Suppressor macrophage treated with lipopolysaccharide for 1 hour (primary cell): Measurements from ENCODE around the gene SF3B6.
"Not testable (repeated sequence)": the region's sequence is repeated elsewhere in the genome, so short reads cannot be mapped to it uniquely, and the experiment has no call there.

Source experiments
- DNase-seq, 3 donors: peaks; one replicate each; pipeline ENCODE4 v3.0.0-alpha.2; 2020 to 2022

Gene SF3B6

DNA sequence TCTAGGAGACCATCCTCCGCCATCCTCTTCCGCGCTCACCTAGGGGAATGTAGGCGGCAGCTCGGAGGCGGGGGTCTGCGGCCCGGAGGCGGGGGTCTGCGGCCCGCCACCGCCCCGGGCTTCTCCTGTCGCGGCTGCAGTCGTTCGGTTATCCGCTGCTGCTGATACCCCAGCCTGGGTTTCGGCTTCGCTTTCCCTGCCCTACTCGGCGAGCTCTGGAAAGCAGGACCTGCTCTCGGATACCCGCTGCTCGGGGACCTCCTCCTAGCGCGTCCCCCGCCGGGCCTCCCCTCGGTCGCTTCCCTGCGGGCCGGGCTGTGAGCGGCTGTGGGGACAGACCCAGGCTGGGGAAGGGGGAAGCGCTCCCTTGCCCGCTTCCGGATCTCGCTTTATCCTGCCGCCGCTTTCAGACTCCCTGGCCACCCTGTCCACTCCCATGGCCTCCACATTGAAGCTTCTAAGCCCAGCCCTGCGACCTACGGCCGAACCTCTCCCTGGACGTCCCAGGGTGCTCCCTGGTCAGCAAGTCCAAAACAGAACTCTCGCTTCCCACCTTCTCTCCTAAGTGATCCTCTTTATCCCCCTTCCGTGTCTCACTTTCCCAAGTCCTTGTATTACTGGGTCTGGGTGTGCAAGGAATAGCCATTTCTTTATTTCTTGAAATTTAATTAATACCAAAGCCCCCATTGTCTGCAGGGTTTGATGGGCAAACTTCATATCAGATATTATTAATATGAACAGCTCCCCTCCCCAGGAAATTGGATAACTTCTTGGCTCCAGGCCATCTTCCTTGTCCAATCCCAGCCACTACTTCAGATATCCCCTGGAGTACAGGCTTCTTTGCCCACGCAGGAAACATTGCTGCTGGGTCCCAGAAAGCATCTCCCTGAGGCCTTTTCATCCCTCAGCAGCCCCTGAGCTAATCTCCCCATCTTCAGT, 25.8 kb downstream of the SF3B6 start:
- DNase-seq: peak; percentile 33 to 63 (median 41)

DNA sequence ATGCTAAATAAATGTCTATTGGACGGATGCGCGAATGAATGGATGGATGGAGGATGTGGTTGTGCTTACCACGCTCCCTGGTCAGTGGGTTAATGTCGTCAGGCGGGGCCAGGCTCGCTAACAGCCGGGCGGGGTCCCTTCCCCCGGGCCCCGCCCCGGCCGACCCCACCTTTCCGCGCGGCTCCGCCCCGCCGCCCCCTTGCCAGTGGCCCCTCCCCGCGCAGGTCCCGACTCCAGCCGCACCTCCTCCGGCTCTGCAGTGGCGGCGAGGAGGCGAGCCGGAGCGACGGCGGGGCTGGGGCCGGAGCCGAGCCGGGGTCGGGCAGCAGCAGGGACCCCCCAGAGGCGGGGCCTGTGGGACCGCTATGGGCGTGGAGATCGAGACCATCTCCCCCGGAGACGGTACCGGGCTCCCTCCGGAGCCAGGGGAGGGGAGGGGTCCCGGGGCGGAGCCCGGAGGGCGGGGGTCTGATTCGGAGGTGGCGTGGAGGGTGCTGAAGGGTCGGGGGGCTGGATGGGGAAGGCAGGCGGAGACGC, 26.6 kb downstream of the SF3B6 start, which contains the start of gene FKBP1B:
FKBP1B (plus strand) TSS at position 257 of the 537 bp plus-strand sequence; CDS start at position 366, 109 bp downstream.
- peak; percentile 52 to 76 (median 59) for DNase-seq

DNA sequence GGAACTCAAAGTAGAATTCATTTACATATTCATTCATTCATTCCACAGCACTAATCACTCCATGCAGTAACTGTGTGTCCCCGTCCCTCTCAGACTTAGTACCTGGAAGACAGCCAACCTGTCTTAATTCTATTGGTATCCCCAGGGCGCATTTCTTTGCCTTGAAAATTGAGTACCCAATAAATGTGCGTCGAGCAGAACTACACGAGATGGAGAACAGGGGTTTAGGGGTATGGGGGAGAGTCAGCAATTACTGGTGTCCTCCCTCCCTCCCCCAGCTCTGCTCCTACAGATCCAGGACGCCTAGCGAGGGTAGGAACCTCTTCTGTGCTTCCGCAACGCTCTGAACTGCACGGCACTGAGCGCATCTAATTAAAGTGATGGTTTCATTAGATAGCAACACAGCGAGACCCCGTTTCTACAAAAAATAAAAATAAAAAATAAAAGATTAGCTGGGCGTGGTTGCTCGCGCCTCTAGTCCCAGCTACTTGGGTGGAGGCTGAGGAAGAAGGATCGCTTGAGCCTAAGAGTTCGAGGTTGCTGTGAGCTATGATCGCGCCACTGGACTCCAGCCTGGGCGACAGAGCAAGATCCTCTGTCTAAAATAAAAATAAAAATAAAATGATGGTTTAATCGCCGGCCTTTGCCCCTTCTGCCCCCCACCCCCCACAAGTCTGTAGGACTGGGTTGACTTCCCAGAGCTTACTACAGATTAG, 27.2 kb downstream of the SF3B6 start:
- no peak for DNase-seq

DNA sequence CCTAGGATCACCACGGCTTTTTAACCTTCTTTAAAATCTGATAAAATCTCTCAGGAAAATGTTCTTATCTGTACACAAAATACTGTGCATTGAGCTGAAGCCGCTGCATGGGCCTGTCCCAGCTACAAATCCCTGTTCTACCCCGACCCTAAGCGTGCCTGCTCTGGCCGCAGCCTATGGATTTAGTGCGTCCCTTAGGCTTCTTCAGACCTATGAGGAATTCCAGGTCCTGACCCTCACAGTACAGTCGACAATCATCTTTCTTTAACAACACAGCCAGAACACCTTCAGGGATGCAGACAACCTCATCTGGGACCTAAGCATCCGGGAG, 28.5 kb downstream of the SF3B6 start:
- DNase-seq: no peak

DNA sequence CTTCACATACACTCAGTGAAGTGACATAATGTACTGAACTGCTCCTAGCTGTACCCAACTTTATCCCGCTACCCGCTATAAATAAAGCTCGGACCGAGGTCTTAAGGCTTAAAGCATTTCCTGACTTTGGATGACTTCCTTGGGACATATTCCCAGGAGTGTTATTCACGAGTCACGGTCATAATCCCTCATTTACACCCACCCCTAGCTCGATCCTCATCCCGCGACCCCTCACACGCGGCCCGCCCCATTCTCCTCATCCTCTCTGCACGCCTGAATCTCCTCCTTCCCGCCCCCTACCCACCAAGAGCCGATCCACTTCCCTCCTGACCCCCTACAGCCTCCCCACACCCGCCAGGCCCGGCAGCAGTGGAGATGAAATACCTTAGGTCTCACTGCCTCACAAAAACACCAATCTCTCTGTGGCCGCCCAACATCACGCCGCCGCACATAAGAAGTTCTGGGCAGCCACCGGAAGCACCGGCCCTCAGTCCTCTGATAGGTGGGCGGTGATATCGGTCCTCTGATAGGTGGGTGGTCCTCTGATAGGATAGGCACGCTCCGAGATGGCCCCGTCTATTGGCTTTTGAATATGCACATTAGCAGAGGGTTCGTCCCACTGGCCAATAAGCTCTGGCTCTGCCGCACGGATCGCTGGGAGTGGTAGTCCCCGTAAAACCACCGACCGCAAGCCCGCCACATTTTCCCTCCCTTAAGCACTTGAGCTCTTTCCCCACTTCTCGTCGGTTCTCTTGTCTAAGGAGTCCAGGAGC, 29.0 kb downstream of the SF3B6 start, which contains the start of gene WDCP:
WDCP (minus strand) TSS at position 462 of the 773 bp plus-strand sequence. CDS start 7,897 bp downstream, outside the sequence.
- DNase-seq: peak; percentile 96 to 98 (median 97)

DNA sequence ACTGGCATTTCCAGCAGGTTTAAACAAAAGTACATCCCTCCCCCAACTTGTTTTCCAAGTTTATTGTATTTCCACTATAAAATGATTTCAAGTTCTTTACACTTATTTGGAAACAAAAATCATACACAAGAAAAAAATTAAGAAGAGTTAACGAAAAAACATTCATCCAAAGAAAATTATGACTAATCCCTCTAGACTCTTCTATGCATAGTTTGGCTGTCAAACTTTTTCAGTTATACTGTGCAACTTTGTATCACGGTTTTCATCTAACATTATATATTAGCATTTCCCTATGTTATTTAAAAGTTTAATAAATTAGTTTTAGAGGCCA, 29.6 kb downstream of the SF3B6 start:
- DNase-seq: peak in 1 of 3 donors; percentile 5

DNA sequence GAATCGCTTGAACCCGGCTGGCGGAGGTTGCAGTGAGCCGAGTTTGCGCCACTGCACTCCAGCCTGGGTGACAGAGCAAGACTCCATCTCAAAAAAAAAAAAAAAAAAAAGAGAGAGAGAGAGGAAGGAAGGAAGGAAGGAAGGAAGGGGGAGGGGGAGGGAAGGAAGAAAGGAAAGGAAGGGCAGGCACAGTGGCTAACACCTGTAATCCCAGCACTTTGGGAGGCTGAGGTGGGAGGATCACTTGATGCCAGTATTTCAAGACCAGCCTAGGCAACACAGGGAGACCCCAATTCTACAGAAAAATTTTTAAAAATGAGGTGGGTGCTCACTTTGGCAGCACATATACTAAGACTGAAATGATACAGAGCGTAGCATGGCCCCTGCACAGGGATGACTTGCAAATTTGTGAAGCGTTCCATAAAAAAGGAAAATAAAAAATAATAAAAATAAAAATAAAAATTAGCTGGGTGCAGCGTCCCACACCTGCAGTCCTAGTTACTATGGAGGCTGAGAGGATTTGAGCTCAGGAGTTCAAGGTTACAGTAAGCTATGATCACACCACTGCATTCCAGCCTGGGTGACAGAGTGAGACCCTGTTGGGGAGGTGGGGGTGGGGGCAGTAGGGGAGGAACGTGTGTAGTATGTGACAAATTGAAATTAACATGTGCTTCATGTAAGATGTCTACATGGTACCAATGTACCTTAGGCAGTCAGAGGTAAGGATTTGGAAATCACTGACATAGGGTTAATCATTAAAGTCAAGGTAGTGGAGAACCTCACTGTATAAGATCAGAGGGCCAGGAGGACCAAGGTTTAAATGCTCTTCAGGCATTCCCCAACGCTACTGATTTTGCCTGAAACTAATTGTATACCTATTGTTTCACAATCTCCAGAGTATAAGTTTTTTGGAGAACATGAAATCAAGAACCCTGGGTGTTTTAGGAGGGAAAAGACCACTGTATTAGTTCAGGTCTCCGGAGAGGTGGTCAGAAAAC, 30.3 kb downstream of the SF3B6 start:
- no peak for DNase-seq

DNA sequence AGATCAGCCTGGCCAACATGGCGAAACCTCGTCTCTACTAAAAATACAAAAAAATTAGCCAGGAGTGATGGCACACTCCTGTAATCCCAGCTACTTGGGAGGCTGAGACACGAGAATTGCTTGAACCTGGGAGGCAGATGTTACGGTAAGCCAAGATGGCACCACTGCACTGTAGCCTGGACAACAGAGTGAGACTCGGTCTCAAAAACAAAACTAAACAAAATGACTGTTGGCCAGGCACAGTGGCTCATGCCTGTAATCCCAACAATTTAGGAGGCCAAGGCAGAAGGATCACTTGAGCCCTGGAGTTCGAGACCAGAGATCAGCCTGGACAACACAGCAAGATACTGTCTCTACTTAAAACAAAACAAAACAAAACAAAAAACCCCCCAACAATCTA, 33.0 kb downstream of the SF3B6 start:
- not testable (repeated sequence) for DNase-seq

DNA sequence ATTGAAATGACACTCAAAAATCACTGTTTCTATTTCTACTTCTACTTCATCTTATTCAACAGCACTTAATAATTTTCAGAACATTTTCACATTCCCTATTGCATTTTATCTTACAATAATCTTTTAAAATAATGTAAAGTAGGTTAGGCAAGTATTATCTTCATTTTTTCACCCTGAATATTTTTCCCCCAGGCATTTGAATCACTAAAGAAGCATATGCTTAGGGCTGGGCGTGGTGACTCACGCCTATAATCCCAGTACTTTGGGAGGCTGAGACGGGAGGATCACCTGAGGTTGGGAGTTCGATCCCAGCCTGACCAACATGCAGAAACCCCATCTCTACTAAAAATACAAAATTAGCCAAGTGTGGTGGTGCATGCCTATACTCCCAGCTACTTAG, 35.6 kb downstream of the SF3B6 start:
- no peak for DNase-seq

DNA sequence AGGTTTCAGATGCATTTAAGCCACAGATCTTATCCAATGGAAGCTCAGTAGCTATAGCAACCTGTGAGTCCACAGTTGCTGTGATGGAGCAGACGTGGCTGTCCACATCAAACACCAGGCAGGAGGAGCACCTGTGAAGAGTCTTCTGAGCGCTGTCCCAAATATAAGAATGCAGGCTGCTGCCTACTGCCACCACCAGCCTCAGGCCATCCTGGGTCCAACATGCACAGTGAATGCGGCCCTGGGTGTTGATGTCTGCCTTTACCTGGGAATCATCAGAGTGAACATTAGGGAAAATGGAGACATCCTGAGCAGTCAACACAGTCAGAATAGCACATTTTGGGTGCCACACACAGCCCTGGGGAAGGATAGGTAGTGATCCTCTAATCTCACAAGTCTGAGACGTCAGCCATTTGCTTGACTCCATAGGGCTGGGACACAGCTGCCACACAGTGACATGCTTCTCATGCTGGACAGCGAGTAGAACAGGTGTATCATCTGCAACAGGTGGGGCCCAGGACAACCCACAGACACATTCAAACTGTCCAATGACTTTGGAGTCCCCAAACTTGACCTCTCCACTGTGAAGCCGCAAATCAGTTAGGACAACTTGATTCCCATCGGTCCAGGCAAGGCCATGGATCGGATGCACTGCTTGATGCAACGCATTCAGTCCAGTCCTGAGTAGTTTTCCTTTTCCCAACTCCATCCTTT, 37.2 kb downstream of the SF3B6 start:
- no peak for DNase-seq

DNA sequence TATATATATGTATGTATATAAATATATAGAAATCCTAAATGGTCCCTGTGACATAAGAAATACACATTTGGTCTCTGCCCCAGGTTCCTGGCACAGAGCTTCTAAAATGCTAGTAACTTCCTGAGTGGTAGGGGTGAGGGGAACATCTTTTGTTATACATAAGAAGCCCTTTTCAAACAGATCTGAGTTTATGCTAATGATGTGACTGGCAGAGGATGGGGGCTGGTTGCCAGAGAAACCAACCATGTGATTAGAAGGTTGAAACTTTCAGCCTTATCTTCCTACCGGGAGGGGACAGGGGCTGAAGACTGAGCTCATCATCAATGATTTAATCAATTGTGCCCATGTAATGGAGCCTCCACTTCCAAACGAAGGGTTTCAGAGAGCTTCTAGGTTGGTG, 49.9 kb downstream of the SF3B6 start:
- no peak for DNase-seq

DNA sequence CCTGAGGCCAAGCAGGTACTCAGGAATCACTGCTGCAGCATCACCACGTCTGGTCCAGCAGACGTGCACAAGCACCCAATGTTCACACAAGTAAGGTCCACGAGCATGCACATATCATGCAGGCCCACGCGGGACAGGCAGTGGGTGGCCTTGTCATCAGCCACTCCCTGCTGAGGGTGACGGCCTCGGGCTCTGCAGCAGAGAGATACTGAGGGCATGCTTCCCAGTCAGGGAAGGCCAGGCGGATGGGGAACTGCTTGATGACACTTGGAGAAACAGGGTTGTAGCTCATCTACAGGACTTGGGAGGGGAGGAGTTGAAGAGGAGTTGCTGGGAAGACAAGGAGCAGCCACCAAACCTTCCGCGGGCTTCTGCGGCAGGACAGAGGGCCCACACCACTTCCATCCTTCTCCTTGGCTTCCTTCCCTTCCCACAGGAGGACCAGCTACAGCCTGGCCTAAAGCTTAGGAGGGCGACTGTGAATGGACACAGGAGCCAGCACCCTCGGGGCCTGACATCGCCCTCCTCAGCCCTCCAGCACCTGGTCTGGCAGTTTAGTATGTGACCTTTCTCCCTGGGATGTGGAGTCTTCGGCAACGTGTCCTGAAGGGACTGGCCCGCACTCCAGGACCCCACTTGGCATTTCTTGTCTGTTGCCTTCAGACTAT, 51.0 kb downstream of the SF3B6 start:
- DNase-seq: no peak

DNA sequence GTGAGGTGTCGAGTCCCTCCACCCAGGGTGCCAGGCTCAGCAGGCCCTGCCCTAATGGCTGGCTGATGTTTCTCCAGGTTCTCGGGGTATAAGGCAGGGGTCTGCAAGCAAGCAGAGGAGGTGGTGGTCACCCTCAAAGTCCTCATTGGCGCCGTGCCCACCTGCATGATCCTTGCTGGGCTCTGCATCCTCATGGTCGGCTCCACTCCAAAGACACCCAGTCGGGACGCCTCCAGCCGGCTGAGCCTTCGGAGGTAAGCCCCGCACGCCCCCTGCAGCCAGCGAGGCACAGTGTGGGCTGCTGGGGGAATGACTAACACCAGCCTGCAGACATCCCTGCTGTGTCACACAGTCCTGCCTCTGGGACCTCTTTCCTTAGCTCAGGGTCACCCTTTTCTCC, 52.1 kb downstream of the SF3B6 start:
- DNase-seq: no peak

DNA sequence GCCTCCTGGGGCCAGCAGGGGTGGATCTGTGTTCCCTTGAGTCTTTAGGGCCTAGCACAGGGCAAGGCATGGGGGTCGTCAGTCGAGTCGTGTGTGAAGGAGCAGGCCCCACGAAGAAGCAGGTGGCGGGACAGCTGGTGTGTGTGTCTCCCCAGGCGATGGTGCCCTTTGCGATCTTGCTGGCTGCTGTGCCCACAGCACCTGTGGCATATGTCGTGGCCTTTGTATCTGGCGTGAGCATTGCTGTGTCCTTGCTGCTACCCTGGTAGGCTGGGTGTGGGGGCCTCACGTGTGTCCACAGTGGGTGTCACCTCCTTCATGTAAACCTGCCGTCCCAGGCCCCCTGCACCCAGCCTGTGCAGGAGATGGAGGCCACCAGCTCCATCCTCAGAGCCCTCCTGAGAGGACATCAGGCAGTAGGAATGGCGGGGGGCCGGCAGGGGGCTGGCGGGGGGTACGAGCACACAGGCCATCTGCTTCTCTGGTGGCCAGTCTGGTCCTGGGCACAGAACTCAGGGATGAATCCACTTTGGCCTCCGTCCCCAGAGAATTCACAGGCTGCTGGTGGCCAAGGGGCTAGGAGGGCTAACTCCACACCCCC, 53.1 kb downstream of the SF3B6 start:
- no peak for DNase-seq

DNA sequence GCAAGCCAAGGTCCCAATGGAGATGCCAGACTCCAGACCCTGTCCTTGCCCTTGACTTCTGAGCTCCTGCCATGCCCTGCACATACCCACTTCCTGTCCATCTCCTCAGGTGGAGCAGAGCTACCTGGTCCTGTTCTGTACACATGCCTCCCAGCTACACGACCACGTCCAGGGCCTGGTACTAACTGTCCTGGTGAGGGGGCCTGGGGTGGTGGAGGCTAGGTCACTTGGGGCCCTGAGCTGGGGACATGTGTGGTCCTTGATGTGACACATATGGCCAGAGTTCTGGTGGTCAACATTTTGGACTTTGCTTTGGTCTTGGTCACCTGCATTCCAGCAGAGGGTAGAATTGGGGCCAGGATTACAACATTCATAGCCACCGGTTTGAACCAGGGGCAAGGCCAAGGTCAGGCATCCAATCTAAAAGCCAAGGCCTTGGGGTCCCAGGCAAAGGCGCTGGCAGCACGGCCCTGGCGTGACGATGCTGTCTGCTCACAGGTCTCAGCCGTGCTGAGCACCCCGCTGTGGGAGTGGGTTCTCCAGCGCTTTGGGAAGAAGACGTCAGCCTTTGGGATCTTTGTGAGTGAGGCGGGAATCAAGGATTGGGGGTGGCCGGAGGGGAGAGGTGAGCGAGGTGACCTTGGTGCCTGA, 53.7 kb downstream of the SF3B6 start:
- DNase-seq: no peak

DNA sequence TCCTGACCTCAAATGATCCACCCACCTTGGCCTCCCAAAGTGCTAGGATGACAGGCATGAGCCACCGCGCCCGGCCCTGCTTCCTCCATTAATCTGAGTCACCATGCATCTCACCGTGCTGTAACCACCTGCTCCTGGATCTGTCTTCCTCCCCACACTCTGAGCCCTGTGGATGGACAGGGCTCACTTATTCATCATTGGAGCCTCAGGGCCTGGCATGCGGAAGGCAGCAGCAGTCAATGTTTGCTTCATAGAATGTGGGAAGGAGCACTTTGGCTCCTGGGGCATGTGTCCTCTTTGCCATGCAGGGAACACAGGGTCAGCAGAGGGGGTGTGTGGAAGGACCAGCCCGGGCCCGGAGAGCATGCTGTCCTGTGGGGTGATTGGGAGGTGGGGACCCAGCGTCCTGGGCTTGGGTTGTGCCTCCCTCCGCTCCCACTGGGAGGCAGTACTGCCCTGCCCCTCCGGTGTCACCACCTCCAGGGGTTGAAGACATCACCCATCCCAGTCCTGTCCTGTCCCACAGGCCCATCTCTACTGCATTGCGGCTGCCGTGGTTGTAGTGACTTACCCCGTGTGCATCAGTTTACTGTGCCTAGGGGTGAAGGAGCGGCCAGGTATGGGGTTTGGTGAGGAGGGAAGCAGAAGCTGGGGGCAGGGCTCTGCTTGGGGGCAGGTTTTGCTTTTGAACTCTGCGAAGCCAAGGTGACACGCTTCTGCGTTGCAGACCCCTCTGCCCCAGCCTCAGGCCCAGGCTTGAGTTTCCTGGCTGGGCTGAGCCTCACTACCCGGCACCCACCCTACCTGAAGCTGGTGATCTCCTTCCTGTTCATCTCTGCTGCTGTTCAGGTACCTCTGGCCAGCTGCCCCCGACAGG, 54.8 kb downstream of the SF3B6 start:
- peak in 2 of 3 donors; percentile 28 to 41 for DNase-seq

DNA sequence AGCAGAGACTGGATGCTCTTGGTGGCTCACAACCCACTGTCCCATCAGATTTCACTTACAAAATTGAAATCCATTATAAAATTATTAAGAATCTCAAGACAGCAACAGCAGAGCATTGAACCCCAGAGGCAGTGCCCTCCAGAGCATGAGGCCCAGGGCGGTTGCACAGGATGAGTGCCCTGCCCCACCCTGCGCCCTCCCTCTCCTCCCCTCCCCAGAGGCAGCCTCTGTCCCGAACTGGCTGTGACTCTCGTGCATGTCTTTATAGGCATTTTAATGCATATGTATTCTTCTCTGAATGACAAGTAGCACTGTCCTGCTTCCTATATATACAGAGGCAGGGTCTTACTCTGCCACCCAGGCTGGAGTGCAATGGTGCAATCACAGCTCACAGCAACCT, 55.9 kb downstream of the SF3B6 start:
- no peak for DNase-seq

DNA sequence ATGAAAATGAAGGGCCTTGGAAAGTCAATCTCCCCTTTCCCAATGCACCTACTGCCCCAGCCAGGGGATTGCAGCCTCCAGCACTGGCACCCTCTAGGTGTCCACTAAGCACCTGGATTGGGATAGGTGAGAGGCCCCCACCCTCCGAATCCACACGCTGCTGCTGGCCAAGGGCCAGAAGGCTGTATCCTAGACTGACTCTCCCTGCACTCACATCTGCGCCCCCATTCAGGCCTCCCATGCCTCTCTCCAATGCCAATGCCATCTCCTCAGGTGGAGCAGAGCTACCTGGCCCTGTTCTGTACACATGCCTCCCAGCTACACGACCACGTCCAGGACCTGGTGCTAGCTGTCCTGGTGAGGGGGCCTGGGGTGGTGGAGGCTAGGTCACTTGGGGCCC, 56.4 kb downstream of the SF3B6 start:
- no peak for DNase-seq
